LHCN-M2 (cell line): Measurements from ENCODE around the gene ZFP30. TPM values are rescaled to one million over a fixed set of nuclear protein-coding genes. Genes with fewer than 3 reads are reported as not detected.

Source experiments
- DNase-seq: peaks from one replicate; pipeline ENCODE4 v3.0.0-alpha.2; 2012; ENCODE audit warnings: low read depth
- total RNA-seq: library from RNA; depleted of rRNA; stranded (reverse); fragments of >200 nt; gene quantifications from 2 replicates; pipeline ENCODE4 v1.2.3, GENCODE V29; 2014; rRNA removed

Gene ZFP30
- total RNA-seq, 1 experiment from 2014 or later = 21.3 TPM

DNA sequence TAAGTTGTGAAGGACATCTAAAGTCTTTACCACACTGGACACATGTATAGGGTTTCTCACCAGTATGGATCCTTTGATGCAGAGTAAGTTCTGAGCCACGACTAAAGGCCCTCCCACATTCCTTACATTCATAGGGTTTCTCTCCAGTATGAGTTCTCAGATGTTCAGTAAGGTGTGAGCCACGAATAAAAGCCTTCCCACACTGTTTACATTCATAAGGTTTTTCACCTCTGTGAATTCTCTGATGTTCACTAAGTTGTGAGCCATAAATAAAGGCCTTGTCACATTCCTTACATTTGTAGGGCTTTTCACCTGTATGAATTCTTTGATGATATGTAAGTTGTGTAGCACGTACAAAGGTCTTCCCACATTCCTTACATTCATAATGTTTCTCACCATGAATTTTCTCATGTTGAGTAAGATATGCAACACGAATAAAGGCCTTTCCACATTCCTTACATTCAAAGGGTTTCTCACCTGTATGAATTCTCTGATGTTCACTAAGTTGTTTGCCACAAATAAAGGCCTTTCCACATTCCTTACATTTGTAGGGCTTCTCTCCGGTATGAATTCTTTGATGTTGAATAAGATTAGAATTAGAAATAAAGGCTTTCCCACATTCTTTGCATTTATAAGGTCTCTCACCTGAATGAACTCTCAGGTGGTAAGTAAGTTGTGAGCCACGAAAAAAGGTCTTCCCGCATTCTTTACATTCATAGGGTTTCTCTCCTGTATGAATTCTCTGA lies 90.5 kb downstream of the ZFP30 start:
- DNase-seq = no peak

Other genes with a start within 250 kb of the ZFP30 start
- 8.6 and 9.2 TPM in 2 replicates for gene ZNF569, start 188.0 kb downstream of the ZFP30 start, total RNA-seq
- gene ZNF570, start 186.1 kb downstream of the ZFP30 start, total RNA-seq = 5.4 and 8.4 TPM in 2 replicates
- gene ZNF793, start 148.5 kb downstream of the ZFP30 start, total RNA-seq = 1.4 and 1.6 TPM in 2 replicates
- gene ZNF571, start 60.7 kb downstream of the ZFP30 start, total RNA-seq = 2.4 and 3.2 TPM in 2 replicates
- gene ZNF540, start 60.6 kb downstream of the ZFP30 start, total RNA-seq = 0.19 and 0.34 TPM in 2 replicates
- 4.7 and 6.1 TPM in 2 replicates for gene ZNF607, start 64.3 kb upstream of the ZFP30 start, total RNA-seq
- 6.9 and 7.5 TPM in 2 replicates for gene ZNF573, start 124.1 kb upstream of the ZFP30 start, total RNA-seq